A549 (cell line): Measurements from ENCODE around the gene ODAD3. TPM values are rescaled to one million over a fixed set of nuclear protein-coding genes. Genes with fewer than 3 reads are reported as not detected.

Source experiments
- ATAC-seq, 2 experiments: fragments of 200-7000 bp in 1 of 2; fragments of >200 bp in 1 of 2; cut with Nextera tagmentation in 1 of 2; cut with Tn5 transposase in 1 of 2; 3 replicates each; pipeline versions ENCODE4 v1.8.0 to v1.9.1; 2018 to 2020; ENCODE audit warnings: mild to moderate bottlenecking in 1 of 2, moderate library complexity in 1 of 2
- CTCF ChIA-PET: fragments of 300-600 bp; sonication (Branson Sonifier 250); formaldehyde crosslinking; extraction: SDS; loops from one replicate; lab custom pipeline; 2021; ENCODE audit warnings: antibody characterized with exemption, inconsistent platforms; lab: Yijun Ruan, JAX
- POLR2A ChIA-PET: fragments of 350-600 bp; formaldehyde crosslinking; extraction: SDS; loops from one replicate; lab custom pipeline; 2021; ENCODE audit warnings: antibody characterized with exemption, inconsistent platforms; lab: Yijun Ruan, JAX
- DNase-seq, 2 experiments: peaks; one replicate each; pipeline versions ENCODE4 v3.0.0 to v3.0.0-alpha.2; 2011 to 2016; ENCODE audit warnings: low read depth in 1 of 2, low spot score in 1 of 2
- FAIRE-seq: peaks from 2 replicates; lab custom pipeline; 2011; peaks lifted over from hg19 to GRCh38; lab: Jason Lieb, UNC
- H3K27ac ChIP-seq, 2 experiments: fragments of >200 bp; sonication (Bioruptor Twin); formaldehyde crosslinking; 3 replicates each; pipeline ENCODE4 v1.5.1; 2016 to 2017
- H3K4me1 ChIP-seq: fragments of >200 bp; sonication (Bioruptor Twin); formaldehyde crosslinking; 3 replicates; pipeline ENCODE4 v1.6.1; 2016
- H3K4me2 ChIP-seq: fragments of >200 bp; sonication (Bioruptor Twin); formaldehyde crosslinking; 3 replicates; pipeline ENCODE4 v1.6.1; 2016
- H3K4me3 ChIP-seq: fragments of >200 bp; sonication (Bioruptor Twin); formaldehyde crosslinking; 3 replicates; pipeline ENCODE4 v1.5.1; 2016
- H3K9me3 ChIP-seq: fragments of >200 bp; sonication (Bioruptor Twin); formaldehyde crosslinking; 3 replicates; pipeline ENCODE4 v1.6.1; 2016
- BHLHE40 ChIP-seq: IDR thresholded peaks from 2 replicates; pipeline ENCODE4 v1.6.1; 2012; ENCODE audit warnings: low read depth, low read length, inconsistent platforms
- CBX8 ChIP-seq: fragments of 200-600 bp; sonication (generic); IDR thresholded peaks from 2 replicates; pipeline ENCODE4 v1.6.1; 2016
- E2F6 ChIP-seq: IDR thresholded peaks from 2 replicates; pipeline ENCODE4 v1.6.1; 2012; ENCODE audit warnings: low read depth, borderline replicate concordance
- FOSL2 ChIP-seq, 2 experiments: fragments of 450-650 bp in 1 of 2; fragments of >200 bp in 1 of 2; sonication (Bioruptor Twin) in 1 of 2; formaldehyde crosslinking; IDR thresholded peaks; 2 replicates each; pipeline versions ENCODE4 v1.5.0 to v1.6.1; 2016 to 2020; ENCODE audit warnings: mild to moderate bottlenecking in 1 of 2, moderate library complexity in 1 of 2
- HOXA7 ChIP-seq: fragments of 250-450 bp; sonication (Bioruptor Pico); IDR thresholded peaks from 2 replicates; pipeline ENCODE4 v1.5.0; 2020; ENCODE audit warnings: mild to moderate bottlenecking, moderate library complexity
- KDM1A ChIP-seq: fragments of 200-600 bp; sonication (generic); IDR thresholded peaks from 2 replicates; pipeline ENCODE4 v1.6.1; 2016; ENCODE audit warnings: low read depth, mild to moderate bottlenecking
- NR3C1 ChIP-seq: fragments of >200 bp; sonication (Bioruptor Twin); formaldehyde crosslinking; IDR thresholded peaks from 3 replicates; pipeline ENCODE4 v1.6.1; 2017
- POLR2AphosphoS2 ChIP-seq: conservative IDR thresholded peaks from 2 replicates; pipeline ENCODE4 v1.6.1; 2012; ENCODE audit warnings: low read length, improper control_type of control experiment, inconsistent platforms
- RAD21 ChIP-seq, 2 experiments: fragments of >200 bp in 1 of 2; sonication (Bioruptor Twin) in 1 of 2; formaldehyde crosslinking in 1 of 2; IDR thresholded peaks in 1 of 2; conservative IDR thresholded peaks in 1 of 2; 2 replicates in 1 of 2; 3 replicates in 1 of 2; pipeline ENCODE4 v1.6.1; 2012 to 2018; ENCODE audit warnings: inconsistent platforms in 1 of 2
- RFX5 ChIP-seq: fragments of 450-650 bp; IDR thresholded peaks from 2 replicates; pipeline ENCODE4 v1.7.1; 2014; ENCODE audit warnings: antibody characterized with exemption, mild to moderate bottlenecking, moderate library complexity
- SMC3 ChIP-seq: fragments of >200 bp; sonication (Bioruptor Twin); formaldehyde crosslinking; IDR thresholded peaks from 3 replicates; pipeline ENCODE4 v1.6.1; 2018; ENCODE audit warnings: inconsistent platforms
- TP53 ChIP-seq: fragments of 250-450 bp; sonication (Bioruptor Pico); IDR thresholded peaks from 2 replicates; pipeline ENCODE4 v1.5.0; 2021; ENCODE audit warnings: mild to moderate bottlenecking, moderate library complexity
- ZSCAN20 ChIP-seq: fragments of 250-450 bp; sonication (Bioruptor Pico); IDR thresholded peaks from 2 replicates; pipeline ENCODE4 v1.8.0; 2022; ENCODE audit warnings: mild to moderate bottlenecking, moderate library complexity
- WGBS: methylation state at CpG from one replicate; pipeline ENCODE4 v1.1.6; 2017; ENCODE audit errors: missing lambda C conversion rate; 5-methylcytosine and 5-hydroxymethylcytosine counted together
- polyA plus RNA-seq, 4 experiments: library from polyadenylated mRNA; depleted of rRNA in 3 of 4; stranded (reverse); fragments of >200 nt; fragmentation: RNase III in 1 of 4; extraction: RNeasy Plus Mini Kit Qiagen cat#74134 plus additional on column Dnase treatment in 1 of 4; gene quantifications; 2 replicates in 3 of 4; 3 replicates in 1 of 4; pipeline ENCODE4 v1.2.3, GENCODE V29; 2011 to 2017
- TF ChIP-seq, protein P1 (sequence below): fragments of 200-600 bp; sonication (generic); IDR thresholded peaks from 2 replicates; pipeline ENCODE4 v1.6.1; 2016; ENCODE audit warnings: antibody characterized with exemption, mild to moderate bottlenecking, moderate library complexity

Gene ODAD3
- polyA plus RNA-seq, 2 of the 4 experiments (the other 2 are of a cell fraction) = 0.70 to 0.99 TPM

DNA sequence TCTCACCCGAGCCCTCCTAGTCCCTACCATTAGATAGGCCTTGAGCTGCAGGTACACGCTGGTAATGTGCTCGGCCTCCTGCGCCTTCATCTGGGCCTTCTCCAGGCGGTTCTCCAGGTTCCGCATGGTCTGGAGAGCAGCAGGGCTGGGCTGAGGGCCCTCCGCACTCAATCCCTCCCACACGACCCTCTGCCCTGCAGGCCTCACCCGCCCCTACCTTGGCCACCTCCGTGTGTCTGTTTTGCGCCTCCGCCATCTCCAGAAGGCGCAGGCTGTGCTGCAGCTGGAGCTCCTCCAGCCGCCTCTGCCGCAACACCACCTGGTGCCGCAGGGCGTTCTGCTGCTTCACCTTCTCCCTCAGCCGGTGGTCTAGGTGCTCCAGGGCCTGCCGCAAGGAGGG lies 8.3 kb downstream of the ODAD3 start (continued):
- TF ChIP-seq, protein P1, sequence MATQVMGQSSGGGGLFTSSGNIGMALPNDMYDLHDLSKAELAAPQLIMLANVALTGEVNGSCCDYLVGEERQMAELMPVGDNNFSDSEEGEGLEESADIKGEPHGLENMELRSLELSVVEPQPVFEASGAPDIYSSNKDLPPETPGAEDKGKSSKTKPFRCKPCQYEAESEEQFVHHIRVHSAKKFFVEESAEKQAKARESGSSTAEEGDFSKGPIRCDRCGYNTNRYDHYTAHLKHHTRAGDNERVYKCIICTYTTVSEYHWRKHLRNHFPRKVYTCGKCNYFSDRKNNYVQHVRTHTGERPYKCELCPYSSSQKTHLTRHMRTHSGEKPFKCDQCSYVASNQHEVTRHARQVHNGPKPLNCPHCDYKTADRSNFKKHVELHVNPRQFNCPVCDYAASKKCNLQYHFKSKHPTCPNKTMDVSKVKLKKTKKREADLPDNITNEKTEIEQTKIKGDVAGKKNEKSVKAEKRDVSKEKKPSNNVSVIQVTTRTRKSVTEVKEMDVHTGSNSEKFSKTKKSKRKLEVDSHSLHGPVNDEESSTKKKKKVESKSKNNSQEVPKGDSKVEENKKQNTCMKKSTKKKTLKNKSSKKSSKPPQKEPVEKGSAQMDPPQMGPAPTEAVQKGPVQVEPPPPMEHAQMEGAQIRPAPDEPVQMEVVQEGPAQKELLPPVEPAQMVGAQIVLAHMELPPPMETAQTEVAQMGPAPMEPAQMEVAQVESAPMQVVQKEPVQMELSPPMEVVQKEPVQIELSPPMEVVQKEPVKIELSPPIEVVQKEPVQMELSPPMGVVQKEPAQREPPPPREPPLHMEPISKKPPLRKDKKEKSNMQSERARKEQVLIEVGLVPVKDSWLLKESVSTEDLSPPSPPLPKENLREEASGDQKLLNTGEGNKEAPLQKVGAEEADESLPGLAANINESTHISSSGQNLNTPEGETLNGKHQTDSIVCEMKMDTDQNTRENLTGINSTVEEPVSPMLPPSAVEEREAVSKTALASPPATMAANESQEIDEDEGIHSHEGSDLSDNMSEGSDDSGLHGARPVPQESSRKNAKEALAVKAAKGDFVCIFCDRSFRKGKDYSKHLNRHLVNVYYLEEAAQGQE = no peak
- TF ChIP-seq TP53 = no peak
- TF ChIP-seq BHLHE40 = no peak

- CTCF ChIA-PET = interaction anchor here (1.0 kb wide), 2 partner anchors 9 to 43 kb away, joined by 3 to 4 read pairs; partner anchors contain the start of genes ODAD3 and PRKCSH
- no peak for ATAC-seq
Observed at GRCh38 chr19:11425719-11426457, 9.0 kb downstream of the ODAD3 start.

DNA sequence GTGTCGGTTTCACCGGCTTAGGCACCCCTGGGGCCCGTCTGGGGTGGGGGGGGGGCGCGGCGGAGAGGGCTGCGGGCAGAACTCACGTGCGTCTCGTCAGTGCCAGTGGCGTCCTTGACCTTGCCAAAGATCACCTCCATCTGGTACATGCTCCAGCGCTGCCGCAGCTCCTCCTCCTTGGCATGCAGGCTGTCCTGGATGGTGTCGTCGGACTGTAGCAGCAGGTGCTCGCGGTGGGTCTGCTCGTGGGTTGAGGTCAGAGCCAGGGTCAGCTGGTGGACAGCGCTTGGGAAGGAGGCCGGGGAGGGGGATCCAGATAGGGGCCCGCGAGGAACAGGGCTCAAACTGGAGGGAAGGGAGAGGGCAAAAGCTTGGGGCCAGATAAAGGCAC lies 11.1 kb downstream of the ODAD3 start:
- no peak overlapping the region for H3K4me2 ChIP-seq
- no peak overlapping the region for H3K4me3 ChIP-seq
- DNase-seq (no peak), ATAC-seq (no peak), FAIRE-seq (no peak)
- H3K4me1 ChIP-seq = no peaks in the 10 kb centered on the region
- POLR2A ChIA-PET = interaction anchor here (1.1 kb wide), 1 partner anchor 11 kb away, joined by 3 read pairs; the partner anchor contains the start of genes ODAD3 and PRKCSH
- H3K9me3 ChIP-seq = no peaks in the 10 kb centered on the region
- H3K27ac ChIP-seq = no peak overlapping the region
- 48% methylated on average over 8 of the region's 22 CpGs for WGBS
- CTCF ChIA-PET = interaction anchor here (1.1 to 3.3 kb wide), 4 partner anchors 11 to 59 kb away, joined by 3 to 20 read pairs (median 6); partner anchors contain the start of genes ODAD3 and PRKCSH
- TF ChIP-seq E2F6 (no peak), RAD21 (conservative IDR thresholded peaks at IDR 0.05 in 1 of 2, IDR thresholded peaks at IDR 0.05 in 1 of 2) (no peak), HOXA7 (CRISPR knock-in tag) (no peak), ZSCAN20 (CRISPR knock-in tag) (no peak)

More at GRCh38 chr19:11425719-11426457, 9.0 kb downstream of the ODAD3 start:
- Histone ChIP-seq H3K4me3 (no peak overlapping the region), H3K27ac (no peak overlapping the region), H3K4me1 (no peaks in the 10 kb centered on the region), H3K9me3 (no peaks in the 10 kb centered on the region), H3K4me2 (no peak overlapping the region)
- FAIRE-seq (no peak), DNase-seq (no peak)
- POLR2A ChIA-PET = no interaction called here
- 84% methylated on average over 24 of the region's 28 CpGs for WGBS
- no peak for TF ChIP-seq CBX8
- no peak for TF ChIP-seq NR3C1
- no peak for TF ChIP-seq RFX5
- TF ChIP-seq POLR2AphosphoS2 = no peak
- TF ChIP-seq KDM1A = no peak
- TF ChIP-seq FOSL2 (IDR thresholded peaks at IDR 0.05) = no peak
- TF ChIP-seq FOSL2 (CRISPR knock-in tag; IDR thresholded peaks at IDR 0.05) = no peak
- no peak for TF ChIP-seq SMC3
- TF ChIP-seq BHLHE40 = no peak
- TF ChIP-seq TP53 = no peak

DNA sequence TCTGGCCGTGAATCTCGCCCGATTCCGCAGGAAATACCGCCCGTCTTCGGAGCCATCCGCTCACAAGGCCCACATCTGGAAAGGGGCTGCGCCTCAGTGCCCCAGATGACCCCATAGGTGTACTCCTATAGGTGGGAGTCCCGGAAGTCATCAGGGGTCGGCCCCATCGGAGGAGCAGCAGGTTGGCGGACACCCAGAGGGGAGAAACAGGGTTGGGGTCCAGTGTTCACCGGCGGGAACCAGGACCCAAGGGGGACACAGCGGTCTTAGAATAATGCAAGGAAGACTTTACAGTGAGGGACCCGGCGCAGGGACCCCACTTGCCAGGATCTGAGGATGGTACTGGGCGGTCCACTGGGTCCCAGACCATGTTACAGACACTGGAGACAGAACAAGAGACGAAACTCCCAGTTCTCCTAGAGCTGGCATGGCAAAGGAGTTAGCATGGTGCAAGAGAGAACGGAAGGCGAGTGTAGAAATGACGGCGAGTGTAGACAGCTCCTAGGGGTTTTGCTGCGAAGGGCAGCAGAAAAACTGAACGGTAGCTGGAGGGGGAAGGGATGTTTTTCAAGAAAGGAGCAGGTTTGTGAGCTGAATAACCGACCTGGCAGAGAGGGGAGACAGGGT lies 11.6 kb downstream of the ODAD3 start:
- Histone ChIP-seq H3K4me2 (no peak overlapping the region), H3K9me3 (no peaks in the 10 kb centered on the region), H3K27ac (no peak overlapping the region)
- ATAC-seq = no peak
- DNase-seq = no peak
- no peak for FAIRE-seq
- POLR2A ChIA-PET = interaction anchor here (1.1 to 1.9 kb wide), 2 partner anchors 12 to 42 kb away, joined by 3 to 5 read pairs; partner anchors contain the start of genes ODAD3 and PRKCSH
- CTCF ChIA-PET = interaction anchor here (1.1 to 3.3 kb wide), 4 partner anchors 12 to 59 kb away, joined by 3 to 20 read pairs (median 6); partner anchors contain the start of genes ODAD3 and PRKCSH
- TF ChIP-seq RFX5 = no peak
- TF ChIP-seq, all 56 proteins: peak for 0
- Histone ChIP-seq H3K4me1 (no peaks in the 10 kb centered on the region), H3K4me3 (no peak overlapping the region)
- 76% methylated on average over 24 of the region's 27 CpGs for WGBS
